ENCODE data around the gene CCDC17. TPM values are rescaled to one million over a fixed set of nuclear protein-coding genes. Genes with fewer than 3 reads are reported as not detected.

CCDC17 gene
- total and polyA plus RNA-seq, 2 donors from 2014 or later: 1.0 to 3.0 TPM

DNA sequence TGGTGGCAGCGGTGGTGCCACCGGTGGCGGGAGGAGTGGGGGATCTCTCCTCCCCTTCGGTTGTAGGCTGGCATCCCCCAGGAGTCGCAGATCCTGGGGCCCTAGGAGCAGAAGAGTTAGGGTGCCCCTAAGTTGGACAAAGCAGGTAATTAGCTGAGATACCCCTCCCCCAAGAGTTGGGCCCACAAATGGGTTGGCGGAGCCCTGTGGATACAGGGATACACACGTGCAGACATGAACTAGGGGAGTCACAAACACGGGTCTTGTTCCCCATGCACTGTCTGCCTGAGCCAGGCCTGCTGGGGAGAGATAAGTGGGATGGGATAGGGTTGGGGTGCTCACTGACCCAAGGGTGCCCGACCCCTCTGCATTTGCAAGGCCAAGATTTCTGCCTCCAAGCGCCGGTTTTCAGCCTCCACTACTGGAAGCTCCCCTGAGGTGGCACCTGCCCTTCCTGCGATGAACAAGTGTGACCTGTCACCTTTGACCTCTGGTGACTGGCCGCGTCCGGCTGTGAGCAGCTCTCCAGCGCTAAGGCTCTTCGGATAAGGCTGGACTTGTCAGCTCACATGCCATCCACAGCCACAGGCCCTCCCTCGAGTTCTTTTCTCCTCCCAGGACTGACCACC lies 1.8 kb downstream of the CCDC17 start:
- intact Hi-C loops (cut with DNase I): no loop called here
- Histone ChIP-seq H3K9me3 (ENCODE audit: control insufficient read depth in 2 of 3, insufficient read depth in 1 of 3, low read length in 3 of 3) (no peaks in the 10 kb centered on the region), H3K36me3 (ENCODE audit: control insufficient read depth in 2 of 3, insufficient read depth in 3 of 3, low read length in 3 of 3) (peaks cover 4 to 15% (median 14%) of the 10 kb centered on the region in 3 donors), H3K27me3 (ENCODE audit: control insufficient read depth, insufficient read depth, low read length) (no peaks in the 10 kb centered on the region), H3K4me3 (ENCODE audit: low read length in 3 of 3) (peak overlapping the region in 1 of 3 donors; percentile 32), H3K9ac (ENCODE audit: low read length in 3 of 3) (peak overlapping the region in 1 of 3 donors; percentile 55), H3K27ac (ENCODE audit: low read depth in 2 of 2, low read length in 2 of 2) (peak overlapping the region in 1 of 2 donors; percentile 74), H3K4me1 (ENCODE audit: control insufficient read depth in 2 of 3, insufficient read depth in 2 of 3, low read depth in 1 of 3, low read length in 3 of 3) (peaks cover 0 to 9% (median 0%) of the 10 kb centered on the region in 3 donors)
- no peak for TF ChIP-seq CTCF (IDR thresholded peaks at IDR 0.05; ENCODE audit: borderline replicate concordance, extremely low read depth, insufficient read depth)
- FAIRE-seq (no peak), DNase-seq (peak in 3 of 5 donors; percentile 24 to 75 (median 55))

DNA sequence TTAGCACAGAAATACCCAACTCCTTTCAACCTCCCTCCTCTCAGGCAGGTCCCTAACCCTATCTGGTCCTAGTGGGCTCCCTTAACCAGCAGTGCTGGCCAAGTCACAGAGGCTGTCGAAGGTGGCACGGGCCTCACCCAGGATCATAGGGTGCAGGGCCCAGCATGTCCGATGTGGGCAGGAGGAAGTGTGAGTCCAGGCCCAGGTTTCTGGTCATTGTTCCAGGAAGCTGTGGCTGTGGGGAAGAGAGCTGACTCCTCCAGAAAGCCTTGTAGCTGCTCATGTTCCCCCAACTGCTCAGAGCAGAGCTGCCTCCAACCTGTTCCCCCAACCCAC lies 2.4 kb downstream of the CCDC17 start:
- Histone ChIP-seq H3K27ac (ENCODE audit: low read depth in 2 of 2, low read length in 2 of 2) (no peak overlapping the region), H3K4me1 (ENCODE audit: control insufficient read depth in 2 of 3, insufficient read depth in 2 of 3, low read depth in 1 of 3, low read length in 3 of 3) (peaks cover 0 to 9% (median 0%) of the 10 kb centered on the region in 3 donors), H3K36me3 (ENCODE audit: control insufficient read depth in 2 of 3, insufficient read depth in 3 of 3, low read length in 3 of 3) (peaks cover 4 to 18% (median 15%) of the 10 kb centered on the region in 3 donors), H3K9me3 (ENCODE audit: control insufficient read depth in 2 of 3, insufficient read depth in 1 of 3, low read length in 3 of 3) (no peaks in the 10 kb centered on the region), H3K9ac (ENCODE audit: low read length in 3 of 3) (no peak overlapping the region), H3K4me3 (ENCODE audit: low read length in 3 of 3) (no peak overlapping the region), H3K27me3 (ENCODE audit: control insufficient read depth, insufficient read depth, low read length) (no peaks in the 10 kb centered on the region)
- FAIRE-seq (no peak), DNase-seq (no peak)
- intact Hi-C loops (cut with DNase I): no loop called here
- no peak for TF ChIP-seq CTCF (IDR thresholded peaks at IDR 0.05; ENCODE audit: borderline replicate concordance, extremely low read depth, insufficient read depth)

DNA sequence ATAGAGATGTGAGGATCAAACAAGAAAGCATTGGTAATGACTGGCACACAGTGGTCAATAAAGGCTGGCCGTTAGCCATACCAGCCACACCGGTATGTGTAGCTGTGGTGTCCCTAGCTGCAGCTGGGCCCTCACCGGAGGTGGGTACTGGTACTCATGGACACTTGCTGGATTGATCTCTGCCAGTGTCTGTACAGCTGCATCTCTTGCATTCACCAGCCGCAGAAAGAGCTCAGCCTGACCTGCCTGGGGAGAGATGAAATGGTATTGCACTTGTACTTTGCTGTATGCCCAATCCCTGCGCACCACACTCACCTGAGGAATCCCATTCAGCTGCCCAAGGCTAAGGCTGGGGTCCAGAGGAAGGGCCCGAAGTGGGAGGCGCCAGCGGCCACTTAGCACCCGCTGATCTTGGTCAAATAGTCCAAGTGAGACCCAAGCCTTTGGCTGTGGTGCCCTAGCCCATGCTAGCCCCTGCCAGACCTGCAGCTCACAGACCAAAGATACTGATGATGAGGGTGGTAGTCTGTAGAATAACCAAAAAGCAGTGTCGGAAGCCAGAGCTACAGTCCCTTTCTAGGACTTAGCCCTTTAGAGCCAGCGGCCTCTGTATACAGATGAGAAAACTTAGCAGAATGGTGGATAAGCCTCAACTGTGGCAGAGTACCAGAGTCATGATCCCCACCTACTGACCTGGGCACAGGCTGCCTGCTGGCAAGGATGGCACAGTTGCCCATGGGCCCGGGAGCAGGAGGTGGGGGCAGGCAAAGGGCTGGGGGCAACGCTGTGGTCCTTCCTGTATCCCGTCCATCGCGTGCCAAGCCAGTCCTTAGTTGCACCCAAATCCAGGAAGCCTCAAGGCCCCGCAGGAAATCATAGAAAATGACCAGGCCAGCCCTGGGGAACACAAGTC lies 3.0 kb downstream of the CCDC17 start:
- Histone ChIP-seq H3K4me3 (ENCODE audit: low read length in 3 of 3) (no peak overlapping the region), H3K27ac (ENCODE audit: low read depth in 2 of 2, low read length in 2 of 2) (no peak overlapping the region), H3K9ac (ENCODE audit: low read length in 3 of 3) (no peak overlapping the region), H3K27me3 (ENCODE audit: control insufficient read depth, insufficient read depth, low read length) (no peaks in the 10 kb centered on the region), H3K36me3 (ENCODE audit: control insufficient read depth in 2 of 3, insufficient read depth in 3 of 3, low read length in 3 of 3) (peaks cover 10 to 24% (median 19%) of the 10 kb centered on the region in 3 donors), H3K9me3 (ENCODE audit: control insufficient read depth in 2 of 3, insufficient read depth in 1 of 3, low read length in 3 of 3) (no peaks in the 10 kb centered on the region), H3K4me1 (ENCODE audit: control insufficient read depth in 2 of 3, insufficient read depth in 2 of 3, low read depth in 1 of 3, low read length in 3 of 3) (peaks cover 0 to 9% (median 0%) of the 10 kb centered on the region in 3 donors)
- no peak for DNase-seq
- no peak for TF ChIP-seq CTCF (IDR thresholded peaks at IDR 0.05; ENCODE audit: borderline replicate concordance, extremely low read depth, insufficient read depth)
- FAIRE-seq: no peak
- intact Hi-C loops (cut with DNase I): no loop called here
